Measurements from ENCODE around the gene TMEM184A. TPM values are rescaled to one million over a fixed set of nuclear protein-coding genes. Genes with fewer than 3 reads are reported as not detected.
A peak's percentile ranks its signal among the peaks of the same experiment; 100 is the strongest.

TMEM184A gene
- polyA plus RNA-seq, 4 donors = 30.0 to 55.0 (median 44.3) TPM

DNA sequence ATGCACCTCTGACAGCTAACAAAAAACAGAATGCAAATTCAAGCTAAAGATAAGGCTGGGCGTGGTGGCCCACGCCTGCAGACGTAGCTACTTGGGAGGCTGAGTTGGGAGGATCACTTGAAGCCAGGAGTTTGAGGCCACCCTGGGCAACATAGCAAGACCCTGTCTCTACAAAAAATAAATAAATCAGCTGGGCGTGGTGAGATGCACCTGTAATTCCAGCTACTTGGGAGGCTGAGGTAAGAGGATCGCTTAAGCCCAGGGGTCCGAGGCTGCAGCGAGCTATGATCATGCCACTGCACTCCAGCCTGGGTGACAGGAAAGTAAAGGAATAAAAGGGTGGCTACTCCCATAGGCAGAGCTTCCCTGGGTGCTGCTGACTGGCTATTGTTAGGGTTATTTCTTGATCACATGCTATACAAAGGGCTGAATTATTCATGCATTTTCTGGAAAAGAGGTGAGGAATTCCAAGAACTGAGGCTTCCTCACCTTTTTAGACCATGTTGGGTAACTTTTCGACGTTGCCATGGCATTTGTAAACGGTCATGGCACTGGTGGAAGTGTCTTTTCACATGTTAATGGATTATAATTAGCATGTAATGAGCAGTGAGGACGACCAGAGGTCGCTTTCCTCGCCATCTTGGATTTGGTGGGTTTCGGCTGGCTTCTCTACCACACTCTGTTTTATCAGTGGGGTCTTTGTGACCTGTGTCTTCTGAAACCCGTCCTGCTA lies 20.7 kb upstream of the TMEM184A start:
- H3K27ac ChIP-seq (ENCODE audit: low read depth in 1 of 3, low read length in 2 of 3) = no peak overlapping the region
- H3K4me1 ChIP-seq (ENCODE audit: control insufficient read depth in 3 of 3, insufficient read depth in 2 of 3, low read depth in 1 of 3, low read length in 2 of 3) = peaks cover 0 to 7% (median 0%) of the 10 kb centered on the region in 3 donors
- DNase-seq (no peak), FAIRE-seq (no peak)
- H3K27me3 ChIP-seq (ENCODE audit: control insufficient read depth in 3 of 3, insufficient read depth in 3 of 3, low read length in 3 of 3) = no peaks in the 10 kb centered on the region
- no peak overlapping the region for H3K4me3 ChIP-seq (ENCODE audit: low read depth in 1 of 3, low read length in 3 of 3)
- H3K36me3 ChIP-seq (ENCODE audit: control insufficient read depth in 3 of 3, insufficient read depth in 2 of 3, low read depth in 1 of 3, low read length in 3 of 3) = no peaks in the 10 kb centered on the region
- WGBS, 3 donors = 66 to 78% (median 77%) methylated on average over 15 of the region's 15 CpGs
- no peaks in the 10 kb centered on the region for H3K9me3 ChIP-seq (ENCODE audit: control insufficient read depth in 2 of 2, insufficient read depth in 1 of 2, low read depth in 1 of 2, low read length in 1 of 2)

DNA sequence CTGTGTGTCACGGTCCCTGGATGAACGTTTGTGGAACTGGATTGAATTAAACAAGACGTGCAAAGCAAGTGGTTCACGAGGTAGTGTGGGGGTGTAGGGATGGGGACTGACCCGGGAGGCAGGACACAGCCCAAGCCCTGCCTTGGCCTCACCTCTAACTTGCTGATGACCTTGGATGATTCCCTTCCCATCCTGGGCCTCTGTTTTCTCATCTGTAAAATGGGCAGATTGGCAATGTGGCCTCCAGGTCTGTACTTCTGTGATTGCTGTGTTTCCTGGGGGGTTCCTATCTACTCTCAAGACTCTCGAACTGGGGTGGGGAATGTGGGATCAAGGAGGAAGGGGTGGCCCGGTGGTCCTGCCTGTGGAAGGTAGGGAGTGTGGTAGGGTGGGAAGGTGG lies 19.8 kb upstream of the TMEM184A start:
- H3K9me3 ChIP-seq (ENCODE audit: control insufficient read depth in 2 of 2, insufficient read depth in 1 of 2, low read depth in 1 of 2, low read length in 1 of 2) = no peaks in the 10 kb centered on the region
- no peaks in the 10 kb centered on the region for H3K36me3 ChIP-seq (ENCODE audit: control insufficient read depth in 3 of 3, insufficient read depth in 2 of 3, low read depth in 1 of 3, low read length in 3 of 3)
- DNase-seq (no peak), FAIRE-seq (no peak)
- H3K27ac ChIP-seq (ENCODE audit: low read depth in 1 of 3, low read length in 2 of 3) = no peak overlapping the region
- peaks cover 0 to 15% (median 2%) of the 10 kb centered on the region in 3 donors for H3K4me1 ChIP-seq (ENCODE audit: control insufficient read depth in 3 of 3, insufficient read depth in 2 of 3, low read depth in 1 of 3, low read length in 2 of 3)
- no peaks in the 10 kb centered on the region for H3K27me3 ChIP-seq (ENCODE audit: control insufficient read depth in 3 of 3, insufficient read depth in 3 of 3, low read length in 3 of 3)
- H3K4me3 ChIP-seq (ENCODE audit: low read depth in 1 of 3, low read length in 3 of 3) = no peak overlapping the region
- WGBS, 3 donors = 82 to 88% (median 84%) methylated on average over 7 of the region's 7 CpGs

- H3K27ac ChIP-seq (ENCODE audit: low read depth in 1 of 3, low read length in 2 of 3) = no peak overlapping the region
Measured at GRCh38 chr7:1572111-1572822, 16.3 kb upstream of the TMEM184A start.

GRCh38 chr7:1569833-1570632 lies 14.0 kb upstream of the TMEM184A start, which contains the start of gene PSMG3:
TSS of gene PSMG3 (minus strand) at chr7:1570032. CDS start at chr7:1569339, 693 bp downstream.
- H3K27ac ChIP-seq (ENCODE audit: low read depth in 1 of 3, low read length in 2 of 3) = peak within 1 kb of the TSS; percentile 83 to 96 (median 90)
- peaks cover 0 to 2% (median 0%) of the 10 kb centered on the region in 3 donors for H3K27me3 ChIP-seq (ENCODE audit: control insufficient read depth in 3 of 3, insufficient read depth in 3 of 3, low read length in 3 of 3)
- H3K9me3 ChIP-seq (ENCODE audit: control insufficient read depth in 2 of 2, insufficient read depth in 1 of 2, low read depth in 1 of 2, low read length in 1 of 2) = no peaks in the 10 kb centered on the region
- FAIRE-seq (no peak), DNase-seq (peak; percentile 90 to 94)
- H3K4me3 ChIP-seq (ENCODE audit: low read depth in 1 of 3, low read length in 3 of 3) = peak within 1 kb of the TSS; percentile 75 to 90 (median 83)
- 0% methylated on average over 77 to 95 of the region's 95 CpGs for WGBS, 3 donors
- H3K4me1 ChIP-seq (ENCODE audit: control insufficient read depth in 3 of 3, insufficient read depth in 2 of 3, low read depth in 1 of 3, low read length in 2 of 3) = peaks cover 3 to 49% (median 7%) of the 10 kb centered on the region in 3 donors
- H3K36me3 ChIP-seq (ENCODE audit: control insufficient read depth in 3 of 3, insufficient read depth in 2 of 3, low read depth in 1 of 3, low read length in 3 of 3) = peaks cover 0 to 35% (median 0%) of the 10 kb centered on the region in 3 donors

More at GRCh38 chr7:1572111-1572822, 16.3 kb upstream of the TMEM184A start:
- 77 to 79% (median 78%) methylated on average over 7 of the region's 7 CpGs for WGBS, 3 donors
- Histone ChIP-seq H3K4me3 (ENCODE audit: low read depth in 1 of 3, low read length in 3 of 3) (no peak overlapping the region), H3K4me1 (ENCODE audit: control insufficient read depth in 3 of 3, insufficient read depth in 2 of 3, low read depth in 1 of 3, low read length in 2 of 3) (peaks cover 2 to 35% (median 7%) of the 10 kb centered on the region in 3 donors), H3K27me3 (ENCODE audit: control insufficient read depth in 3 of 3, insufficient read depth in 3 of 3, low read length in 3 of 3) (peaks cover 0 to 2% (median 0%) of the 10 kb centered on the region in 3 donors), H3K9me3 (ENCODE audit: control insufficient read depth in 2 of 2, insufficient read depth in 1 of 2, low read depth in 1 of 2, low read length in 1 of 2) (no peaks in the 10 kb centered on the region), H3K36me3 (ENCODE audit: control insufficient read depth in 3 of 3, insufficient read depth in 2 of 3, low read depth in 1 of 3, low read length in 3 of 3) (peaks cover 0 to 16% (median 0%) of the 10 kb centered on the region in 3 donors)
- DNase-seq = no peak
- FAIRE-seq = no peak

GRCh38 chr7:1569440-1569832 lies 13.4 kb upstream of the TMEM184A start:
- Histone ChIP-seq H3K4me1 (ENCODE audit: control insufficient read depth in 3 of 3, insufficient read depth in 2 of 3, low read depth in 1 of 3, low read length in 2 of 3) (peaks cover 5 to 55% (median 7%) of the 10 kb centered on the region in 3 donors), H3K36me3 (ENCODE audit: control insufficient read depth in 3 of 3, insufficient read depth in 2 of 3, low read depth in 1 of 3, low read length in 3 of 3) (peaks cover 0 to 41% (median 0%) of the 10 kb centered on the region in 3 donors), H3K9me3 (ENCODE audit: control insufficient read depth in 2 of 2, insufficient read depth in 1 of 2, low read depth in 1 of 2, low read length in 1 of 2) (no peaks in the 10 kb centered on the region), H3K4me3 (ENCODE audit: low read depth in 1 of 3, low read length in 3 of 3) (peak overlapping the region; percentile 75 to 90 (median 83)), H3K27ac (ENCODE audit: low read depth in 1 of 3, low read length in 2 of 3) (peak overlapping the region; percentile 44 to 90 (median 83)), H3K27me3 (ENCODE audit: control insufficient read depth in 3 of 3, insufficient read depth in 3 of 3, low read length in 3 of 3) (peaks cover 0 to 2% (median 0%) of the 10 kb centered on the region in 3 donors)
- 6 to 17% (median 7%) methylated on average over 25 to 27 of the region's 27 CpGs for WGBS, 3 donors
- no peak for FAIRE-seq
- DNase-seq = no peak

DNA sequence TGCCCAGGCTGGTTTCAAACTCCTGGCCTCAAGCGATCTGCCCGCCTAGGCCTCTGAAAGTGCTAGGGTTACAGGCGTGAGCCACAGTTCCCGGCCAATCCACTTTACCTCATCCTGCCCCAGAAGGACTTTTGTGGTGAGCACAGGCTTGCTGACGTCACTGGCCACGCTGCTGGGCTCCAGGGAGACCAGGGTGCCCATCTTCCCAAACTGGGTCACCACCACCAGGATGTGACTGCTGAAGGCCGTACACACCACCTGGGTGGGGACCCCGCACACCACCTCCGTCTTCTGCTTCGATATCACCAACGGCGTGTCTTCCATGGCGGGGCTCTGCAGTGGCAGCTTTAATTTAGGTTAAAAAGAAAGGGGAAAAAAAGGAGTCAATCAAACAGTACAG lies 13.0 kb upstream of the TMEM184A start:
- peaks cover 0 to 2% (median 0%) of the 10 kb centered on the region in 3 donors for H3K27me3 ChIP-seq (ENCODE audit: control insufficient read depth in 3 of 3, insufficient read depth in 3 of 3, low read length in 3 of 3)
- WGBS, 3 donors = 22 to 70% (median 26%) methylated on average over 13 of the region's 13 CpGs
- peaks cover 0 to 43% (median 0%) of the 10 kb centered on the region in 3 donors for H3K36me3 ChIP-seq (ENCODE audit: control insufficient read depth in 3 of 3, insufficient read depth in 2 of 3, low read depth in 1 of 3, low read length in 3 of 3)
- no peaks in the 10 kb centered on the region for H3K9me3 ChIP-seq (ENCODE audit: control insufficient read depth in 2 of 2, insufficient read depth in 1 of 2, low read depth in 1 of 2, low read length in 1 of 2)
- FAIRE-seq (no peak), DNase-seq (peak in 1 of 2 donors; percentile 30)
- peak overlapping the region; percentile 8 to 90 (median 83) for H3K27ac ChIP-seq (ENCODE audit: low read depth in 1 of 3, low read length in 2 of 3)
- H3K4me1 ChIP-seq (ENCODE audit: control insufficient read depth in 3 of 3, insufficient read depth in 2 of 3, low read depth in 1 of 3, low read length in 2 of 3) = peaks cover 5 to 59% (median 7%) of the 10 kb centered on the region in 3 donors
- H3K4me3 ChIP-seq (ENCODE audit: low read depth in 1 of 3, low read length in 3 of 3) = peak overlapping the region in 2 of 3 donors; percentile 83 to 90

DNA sequence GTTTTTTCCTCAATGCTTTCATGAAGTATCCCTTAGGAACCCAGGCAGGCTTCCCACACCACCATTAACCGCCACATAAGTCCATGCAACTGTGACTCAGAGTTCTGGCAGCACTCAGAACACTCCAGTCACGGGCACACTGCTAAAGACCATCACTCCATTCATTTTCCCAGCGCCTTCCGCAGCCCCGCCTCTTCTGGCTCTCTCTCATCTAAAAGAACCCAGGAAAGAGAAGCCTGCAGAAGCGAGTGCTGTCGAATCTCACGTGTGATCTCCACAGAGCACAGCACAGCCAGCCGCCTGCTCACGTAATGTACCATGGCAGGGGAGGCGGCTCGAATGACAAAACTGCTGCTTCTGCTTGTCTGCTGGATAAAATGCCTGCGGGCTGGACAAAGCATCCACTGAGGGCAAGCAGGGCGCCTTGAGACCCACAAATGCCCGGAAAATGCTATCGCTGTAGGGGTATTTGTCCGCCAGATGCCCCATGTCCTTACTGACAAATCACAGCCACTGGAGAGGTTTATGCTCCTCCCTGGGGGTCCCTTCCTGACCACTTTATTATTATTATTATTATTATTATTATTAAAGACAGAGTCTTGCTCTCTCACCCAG lies 12.0 kb upstream of the TMEM184A start:
- no peaks in the 10 kb centered on the region for H3K9me3 ChIP-seq (ENCODE audit: control insufficient read depth in 2 of 2, insufficient read depth in 1 of 2, low read depth in 1 of 2, low read length in 1 of 2)
- peaks cover 0 to 2% (median 0%) of the 10 kb centered on the region in 3 donors for H3K27me3 ChIP-seq (ENCODE audit: control insufficient read depth in 3 of 3, insufficient read depth in 3 of 3, low read length in 3 of 3)
- peak in 1 of 2 donors; percentile 55 for DNase-seq
- H3K27ac ChIP-seq (ENCODE audit: low read depth in 1 of 3, low read length in 2 of 3) = peak overlapping the region; percentile 84 to 91 (median 90)
- peaks cover 0 to 48% (median 0%) of the 10 kb centered on the region in 3 donors for H3K36me3 ChIP-seq (ENCODE audit: control insufficient read depth in 3 of 3, insufficient read depth in 2 of 3, low read depth in 1 of 3, low read length in 3 of 3)
- no peak for FAIRE-seq
- whole genome bisulfite sequencing, 3 donors = 37 to 75% (median 54%) methylated on average over 17 of the region's 17 CpGs
- H3K4me3 ChIP-seq (ENCODE audit: low read depth in 1 of 3, low read length in 3 of 3) = peak overlapping the region in 2 of 3 donors; percentile 14 to 15
- peaks cover 5 to 60% (median 7%) of the 10 kb centered on the region in 3 donors for H3K4me1 ChIP-seq (ENCODE audit: control insufficient read depth in 3 of 3, insufficient read depth in 2 of 3, low read depth in 1 of 3, low read length in 2 of 3)

Measured in small intestine (tissue), 7 donors.